Eye (tissue), 1 donor: ENCODE measurements around the gene USP15.
A peak's percentile ranks its signal among the peaks of the same experiment; 100 is the strongest.

Experiments
- DNase-seq: peaks from one replicate; pipeline ENCODE4 v3.0.0-alpha.2; 2015

USP15 gene

GRCh38 chr12:62258941-62259630 is 1.1 kb upstream of the USP15 start:
- DNase-seq: no peak

DNA sequence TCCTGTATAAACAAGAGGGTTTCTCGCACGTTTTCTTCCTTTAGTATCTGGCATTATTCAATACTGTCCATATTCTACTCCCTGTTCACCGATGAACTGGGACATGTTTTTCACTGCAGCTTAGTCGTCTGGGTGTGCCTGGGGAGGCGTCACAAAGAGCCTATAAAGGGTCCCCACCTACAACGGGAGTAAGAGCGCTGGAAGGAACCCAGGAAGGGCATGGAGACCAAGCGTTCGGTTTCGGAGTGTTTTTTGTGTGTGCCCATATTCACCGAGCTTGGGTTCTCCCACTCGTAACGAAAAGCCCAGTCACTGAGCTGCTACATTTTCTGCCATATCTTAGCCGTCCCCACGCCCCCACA is 592 bp upstream of the USP15 start:
- DNase-seq: no peak

GRCh38 chr12:62260733-62261683 is 804 bp downstream of the USP15 start:
- peak; percentile 72 for DNase-seq

DNA sequence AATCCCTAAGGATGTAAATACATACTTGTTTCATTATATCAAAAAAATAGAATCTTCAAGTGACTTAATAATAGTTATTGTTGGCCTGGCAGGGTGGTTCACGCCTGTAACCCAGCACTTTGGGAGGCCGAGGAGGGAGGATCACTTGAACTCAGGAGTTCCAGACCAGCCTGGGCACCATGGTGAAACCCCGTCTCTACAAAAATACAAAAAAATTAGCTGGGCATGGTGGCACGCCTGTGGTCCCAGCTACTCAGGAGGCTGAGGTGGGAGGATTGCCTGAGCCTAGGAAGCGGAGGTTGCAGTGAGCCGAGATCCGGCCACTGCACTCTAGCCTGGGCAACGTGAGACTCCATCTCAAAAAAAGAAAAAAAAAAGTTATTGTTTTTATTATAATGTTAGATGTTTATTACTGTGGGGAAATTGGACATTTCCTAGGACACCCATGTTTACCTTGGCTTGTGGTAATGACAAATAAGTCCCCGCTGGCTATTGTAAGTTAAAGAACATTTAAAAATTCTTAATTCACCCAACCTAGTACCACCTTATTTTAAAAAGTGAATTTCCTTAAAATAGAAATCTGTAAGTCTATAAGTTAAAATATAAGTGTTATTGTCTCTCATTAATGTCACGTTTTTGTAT is 1.8 kb downstream of the USP15 start:
- DNase-seq: no peak

DNA sequence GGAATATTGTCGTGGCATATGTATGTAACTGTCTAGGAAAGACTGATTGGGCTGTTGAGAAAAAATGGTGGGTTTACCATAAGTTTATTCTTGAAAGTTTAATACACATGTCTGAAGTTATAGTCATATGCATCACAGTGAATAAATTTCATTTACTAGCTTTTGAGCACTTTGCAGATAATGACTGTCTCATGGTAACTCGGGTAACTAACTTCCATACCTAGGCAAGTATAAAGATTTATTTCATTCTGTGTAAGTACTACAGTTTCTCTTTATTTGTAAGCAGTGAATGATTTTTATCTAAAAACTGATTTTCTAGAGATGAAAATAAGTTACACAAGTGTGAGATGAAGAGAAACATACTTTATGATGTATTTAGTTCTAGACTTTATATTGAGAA is 3.0 kb downstream of the USP15 start:
- DNase-seq: no peak

GRCh38 chr12:62263966-62264365 is 3.8 kb downstream of the USP15 start:
- no peak for DNase-seq

DNA sequence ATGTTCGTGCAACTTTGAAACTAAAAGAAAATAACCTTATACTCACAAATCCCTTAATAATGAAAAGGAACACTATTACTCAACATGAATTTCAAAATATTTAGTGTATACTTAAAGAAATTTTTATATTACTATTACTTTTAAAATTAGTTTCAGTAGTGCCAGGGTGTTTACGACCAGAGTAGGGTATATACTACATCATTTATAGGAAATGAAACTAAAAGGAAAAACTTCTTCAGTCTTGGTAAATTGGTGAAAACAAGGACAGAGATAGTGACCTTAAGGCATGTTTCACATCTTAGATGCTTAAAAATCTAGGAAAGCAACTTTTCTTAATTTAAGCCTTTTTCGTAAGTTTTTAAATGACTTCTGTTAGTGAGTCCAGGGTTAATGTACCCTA is 4.5 kb downstream of the USP15 start:
- DNase-seq: no peak

DNA sequence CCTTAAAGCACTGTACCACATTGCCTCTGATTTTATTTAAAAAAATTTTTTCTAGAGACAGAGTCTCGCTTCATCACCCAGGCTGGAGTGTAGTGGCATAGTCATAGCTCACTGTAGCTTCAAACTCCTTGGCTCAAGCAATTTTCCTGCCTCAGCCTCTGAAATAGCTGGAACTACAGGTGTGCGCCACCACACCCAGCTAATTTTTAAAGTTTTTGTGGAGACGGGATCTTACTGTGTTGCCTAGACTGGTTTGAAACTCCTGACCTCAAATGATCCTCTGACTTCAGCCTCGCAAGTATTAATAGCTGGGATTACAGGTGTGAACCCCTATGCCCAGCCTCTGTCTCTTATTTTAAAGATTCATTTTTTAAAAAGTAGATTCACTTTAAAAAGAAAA is 5.3 kb downstream of the USP15 start:
- no peak for DNase-seq

DNA sequence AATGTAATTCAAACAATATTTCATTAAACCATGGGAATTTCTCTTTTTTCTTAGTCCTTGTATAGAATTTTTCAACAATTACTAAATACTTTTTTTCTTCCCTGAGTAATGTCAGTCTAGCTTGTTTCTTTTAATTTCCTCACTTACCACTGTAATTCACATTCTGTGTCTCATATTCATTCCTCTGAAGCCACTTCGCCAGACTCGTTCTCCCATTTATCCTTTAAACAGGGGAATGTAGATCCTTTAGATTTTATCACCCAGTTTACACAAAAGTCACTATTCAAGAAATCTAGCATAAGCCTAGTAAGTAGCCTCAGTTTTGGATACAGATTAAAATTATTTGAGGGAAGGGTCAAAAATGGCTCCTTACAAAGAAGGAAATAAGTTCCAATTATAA is 6.8 kb downstream of the USP15 start:
- DNase-seq: no peak

DNA sequence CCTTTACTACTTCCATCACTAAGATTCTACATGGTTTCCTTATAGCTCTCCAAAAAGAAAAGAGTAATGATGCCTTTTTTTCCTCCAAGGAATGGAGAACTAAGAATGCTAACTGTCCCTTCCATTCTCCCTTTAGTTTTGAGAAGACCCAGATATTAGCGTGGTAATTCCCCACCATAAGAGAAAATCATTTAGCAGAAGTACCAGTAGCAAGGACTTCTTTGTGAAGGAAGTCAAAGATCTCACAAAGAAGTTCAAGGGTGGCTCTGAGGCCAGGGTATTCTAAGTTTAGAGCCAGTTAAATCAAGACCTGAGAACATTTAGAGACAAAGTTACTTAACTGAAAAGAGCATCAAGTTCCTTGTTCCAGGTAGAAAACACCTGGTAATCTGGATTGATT is 7.3 kb downstream of the USP15 start:
- DNase-seq: no peak

GRCh38 chr12:62268956-62269355 is 8.8 kb downstream of the USP15 start:
- DNase-seq: no peak

GRCh38 chr12:62269464-62270228 is 9.4 kb downstream of the USP15 start:
- DNase-seq: no peak

DNA sequence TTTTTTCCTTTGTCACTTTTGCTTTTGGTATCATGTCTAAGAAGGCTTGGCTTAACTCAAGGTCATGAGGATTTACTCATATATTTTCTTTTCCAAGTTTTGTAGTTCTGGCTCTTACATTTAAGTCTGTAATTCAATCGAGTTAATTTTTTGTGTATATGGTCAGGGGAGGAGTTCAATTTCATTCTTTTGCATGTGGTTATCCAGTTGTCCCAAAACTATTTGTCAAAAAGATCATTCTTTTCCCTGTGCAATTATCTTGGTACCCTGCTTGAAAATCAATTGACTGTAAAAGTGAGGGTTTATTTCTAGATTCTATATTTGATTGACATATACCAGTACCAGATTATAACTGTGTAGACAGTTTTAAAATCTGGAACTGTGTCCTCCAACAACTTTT is 10.2 kb downstream of the USP15 start:
- DNase-seq: no peak

DNA sequence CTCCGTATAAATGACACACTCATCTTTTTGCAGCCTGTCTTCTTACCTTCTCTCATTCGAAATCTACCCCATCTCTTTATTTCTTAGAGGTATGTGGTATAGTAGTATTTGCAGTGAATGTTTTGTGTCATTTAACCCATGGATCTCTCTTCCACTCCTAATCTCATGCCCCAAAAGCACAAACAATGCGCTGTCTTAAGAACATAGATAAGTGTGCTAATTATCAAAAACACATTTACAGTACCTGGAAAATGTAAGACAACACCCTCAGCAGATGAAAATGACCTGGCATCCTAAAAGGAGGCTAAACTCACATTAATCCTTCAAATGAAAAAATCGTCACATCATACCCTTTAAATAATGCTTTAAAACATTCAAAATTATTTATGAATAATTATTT is 10.7 kb downstream of the USP15 start:
- no peak for DNase-seq

- no peak for DNase-seq
Measured at GRCh38 chr12:62272936-62273552, 12.8 kb downstream of the USP15 start.

GRCh38 chr12:62273724-62274380 is 13.6 kb downstream of the USP15 start:
- no peak for DNase-seq

DNA sequence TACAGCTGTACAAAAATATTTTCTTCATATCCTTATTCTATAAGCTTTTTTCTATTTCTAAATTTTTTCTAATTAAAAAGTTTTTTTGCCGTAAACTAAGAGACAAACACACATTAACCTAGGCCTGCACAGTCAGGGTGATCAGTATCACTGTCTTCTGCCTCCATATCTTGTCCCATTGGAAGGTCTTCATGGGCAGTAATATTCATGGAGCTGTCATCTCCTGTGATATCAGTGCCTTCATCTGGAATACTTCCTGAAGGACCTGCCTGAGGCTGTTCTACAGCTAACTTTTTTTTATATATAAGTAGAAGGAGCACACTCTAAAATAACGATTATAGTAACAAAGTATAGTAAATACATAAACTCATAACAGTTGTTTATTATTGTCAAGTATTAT is 17.8 kb downstream of the USP15 start:
- DNase-seq: no peak

DNA sequence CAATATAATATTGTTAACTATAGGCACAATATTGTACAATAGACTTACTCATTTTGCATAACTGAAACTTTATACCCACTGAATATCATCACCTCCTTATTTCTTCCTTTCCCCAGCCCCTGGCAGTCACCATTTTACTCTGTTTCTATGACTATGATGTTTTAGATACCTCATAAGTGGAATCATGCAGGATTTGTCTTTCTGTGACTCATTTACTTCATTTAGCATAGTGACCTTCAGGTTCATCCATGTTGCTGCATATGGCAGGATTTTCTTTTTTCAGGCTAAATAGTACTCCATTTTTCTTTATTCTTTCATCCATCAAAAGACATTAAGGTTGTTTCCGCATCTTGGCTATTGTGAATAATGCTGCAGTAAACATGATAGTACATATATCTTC is 18.9 kb downstream of the USP15 start:
- DNase-seq: no peak

- no peak for DNase-seq
Measured at GRCh38 chr12:62279961-62280360, 19.8 kb downstream of the USP15 start.

- DNase-seq: no peak
Measured at GRCh38 chr12:62282057-62282774, 22.0 kb downstream of the USP15 start.

DNA sequence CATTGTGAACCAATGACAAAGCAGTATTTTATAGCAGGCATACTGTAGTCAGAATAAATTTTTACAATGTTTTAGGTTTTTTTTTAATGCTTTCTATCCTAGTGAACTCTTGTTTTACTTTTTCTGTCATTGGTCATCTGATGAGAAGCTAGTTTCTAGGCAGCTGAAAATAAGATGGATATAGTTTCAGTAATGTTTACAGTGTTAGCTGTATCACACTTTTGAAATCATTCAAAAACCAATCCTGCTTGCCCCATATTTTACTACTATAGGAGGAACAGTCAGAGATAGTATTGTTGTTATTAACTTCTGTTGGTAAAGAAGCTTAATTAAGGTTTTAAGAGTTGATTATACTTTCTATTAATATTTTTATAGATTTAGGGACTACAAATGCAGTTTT is 24.5 kb downstream of the USP15 start:
- DNase-seq: no peak
